GM19395 (cell line): Measurements from ENCODE around the gene ZNF778.
"Not testable (repeated sequence)": the region's sequence is repeated elsewhere in the genome, so short reads cannot be mapped to it uniquely, and the experiment has no call there.

ENCODE experiments used
- ATAC-seq: cut with Tn5 transposase; IDR thresholded peaks from one replicate; pipeline ENCODE4 v1.9.1; 2021; ENCODE audit warnings: mild to moderate bottlenecking, moderate library complexity; ENCODE audit not compliant: unreplicated experiment

The ZNF778 gene

DNA sequence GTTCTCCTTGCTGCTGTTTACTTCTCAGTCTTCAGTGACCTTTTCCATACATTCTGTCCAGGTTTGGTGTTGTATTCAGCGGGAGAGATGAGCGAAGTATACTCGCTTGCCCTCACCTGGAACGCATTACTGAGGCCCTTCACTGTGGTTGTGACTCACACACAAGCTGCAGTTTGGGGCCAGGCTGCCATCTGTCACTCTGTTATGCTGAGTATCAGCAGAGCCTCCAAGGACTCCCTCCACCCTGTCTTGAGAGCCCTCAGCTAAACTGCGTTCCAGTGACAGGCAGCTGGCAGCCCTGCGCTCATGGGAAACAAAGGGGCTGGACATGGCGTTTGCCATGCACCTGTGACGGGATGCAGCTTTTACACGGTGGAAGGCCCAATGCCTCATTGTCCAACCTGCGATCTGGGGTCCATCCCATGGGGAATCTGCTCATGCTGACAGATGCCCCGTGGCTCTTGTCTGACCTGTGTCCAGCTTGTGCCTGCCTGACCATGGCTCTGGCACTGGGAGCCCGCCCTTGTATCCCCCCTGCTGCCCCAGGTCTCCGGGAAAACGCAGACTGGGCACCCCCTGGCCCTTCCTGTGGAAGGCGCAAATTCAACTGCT, 6.5 kb upstream of the ZNF778 start:
- no peak for ATAC-seq

DNA sequence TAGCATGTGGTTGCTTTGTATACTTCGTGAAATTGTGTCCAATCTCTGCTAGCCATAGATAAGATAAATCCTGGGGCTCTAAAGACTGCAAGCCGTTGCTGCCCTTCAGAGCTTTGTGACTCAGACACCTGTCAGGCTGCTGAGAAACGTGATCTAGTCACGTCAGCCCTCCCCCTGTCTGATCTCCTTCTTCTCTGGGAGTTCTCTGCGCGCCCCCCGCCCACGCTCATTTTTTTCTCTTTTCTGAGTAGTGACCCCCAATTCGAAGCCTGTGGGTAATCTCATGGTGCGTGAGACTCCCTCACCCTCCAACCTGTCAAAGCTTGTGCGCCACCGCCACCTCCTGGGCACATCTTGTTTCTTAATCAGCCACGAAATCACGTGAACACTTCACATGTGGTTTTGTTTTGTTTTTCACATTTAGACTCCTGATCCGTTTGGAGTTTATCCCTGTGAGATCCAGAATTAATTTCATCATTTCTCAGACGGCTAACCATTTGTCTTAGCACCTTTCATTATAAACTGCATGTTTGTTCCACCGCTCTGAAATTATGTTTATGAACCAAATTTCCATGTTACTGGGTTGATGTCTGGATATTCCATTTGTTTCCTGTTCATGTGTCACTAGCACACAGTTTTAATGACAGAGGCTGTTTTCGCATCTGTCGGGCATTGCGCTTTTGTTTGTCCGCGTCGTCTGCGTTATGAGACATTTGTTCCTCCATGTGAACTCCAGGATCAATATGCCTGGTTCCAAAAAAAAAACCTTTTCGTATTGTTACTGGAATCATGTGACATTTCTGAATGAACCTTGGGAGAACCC, 977 bp upstream of the ZNF778 start:
- ATAC-seq = peak; percentile 52

DNA sequence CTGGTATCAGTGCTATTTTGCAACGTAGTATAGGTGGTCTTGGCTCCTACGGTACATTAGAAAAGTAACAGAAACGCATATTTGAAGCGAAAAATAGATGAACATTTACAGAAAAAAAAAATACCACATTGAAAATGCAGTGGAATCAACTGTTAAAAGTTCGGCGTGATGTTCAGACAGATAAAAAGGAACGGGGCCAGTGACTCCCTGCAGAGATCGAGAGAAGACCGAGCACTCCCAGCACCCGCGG, 440 bp upstream of the ZNF778 start:
- no peak for ATAC-seq

DNA sequence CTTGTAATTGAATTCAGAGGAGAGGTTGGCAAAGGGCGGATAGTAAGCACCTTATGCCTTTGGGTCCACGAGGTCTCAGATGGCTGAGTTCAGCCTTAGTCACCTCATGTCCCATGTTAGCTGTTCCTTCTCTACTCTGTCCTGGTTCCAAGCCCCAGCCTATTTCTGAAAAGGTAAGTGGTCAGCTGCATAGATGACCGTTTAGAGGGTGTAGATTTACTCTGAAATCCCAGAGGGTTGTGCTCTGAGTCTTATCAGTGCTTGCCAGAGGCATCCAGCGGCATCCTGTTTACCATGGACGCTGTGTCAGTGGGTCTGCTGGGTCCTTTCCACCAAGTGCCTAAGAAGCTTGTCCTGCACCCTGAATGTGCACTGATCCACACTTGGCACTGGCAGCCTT, 1.9 kb downstream of the ZNF778 start:
- ATAC-seq = no peak

DNA sequence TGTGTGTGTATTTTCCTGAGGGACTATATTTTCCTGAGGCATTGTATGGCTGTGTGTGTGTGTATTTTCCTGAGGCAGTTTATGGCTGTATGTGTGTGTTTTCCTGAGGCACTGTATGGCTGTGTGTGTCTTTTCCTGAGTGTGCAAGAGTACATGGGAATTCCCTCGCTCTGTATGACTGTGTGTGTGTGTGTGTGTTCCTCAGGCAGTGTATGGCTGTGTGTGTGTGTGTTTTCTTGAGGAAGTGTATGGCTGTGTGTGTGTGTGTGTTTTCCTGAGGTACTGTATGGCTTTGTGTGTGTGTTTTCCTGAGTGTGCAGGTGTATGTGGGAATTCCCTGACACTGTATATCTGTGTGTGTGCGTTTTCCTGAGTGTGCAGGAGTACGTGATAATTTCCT, 4.1 kb downstream of the ZNF778 start:
- no peak for ATAC-seq

DNA sequence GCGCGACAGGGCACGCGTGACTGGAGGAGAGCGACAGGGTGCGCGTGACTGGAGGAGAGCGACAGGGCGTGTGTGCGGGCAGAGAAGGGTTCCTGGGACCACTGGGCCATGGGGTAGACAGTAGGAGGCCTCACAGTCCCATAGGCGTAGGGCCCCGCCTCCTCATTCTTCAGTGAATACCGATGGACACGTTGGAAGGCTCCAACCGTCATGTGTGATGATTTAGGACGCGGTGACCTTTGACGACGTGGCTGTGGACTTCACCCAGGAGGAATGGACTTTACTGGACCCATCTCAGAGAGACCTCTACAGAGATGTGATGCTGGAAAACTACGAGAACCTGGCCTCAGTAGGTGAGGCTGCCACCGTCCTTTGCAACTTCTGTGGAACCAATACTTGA, 5.4 kb downstream of the ZNF778 start:
- ATAC-seq = no peak

DNA sequence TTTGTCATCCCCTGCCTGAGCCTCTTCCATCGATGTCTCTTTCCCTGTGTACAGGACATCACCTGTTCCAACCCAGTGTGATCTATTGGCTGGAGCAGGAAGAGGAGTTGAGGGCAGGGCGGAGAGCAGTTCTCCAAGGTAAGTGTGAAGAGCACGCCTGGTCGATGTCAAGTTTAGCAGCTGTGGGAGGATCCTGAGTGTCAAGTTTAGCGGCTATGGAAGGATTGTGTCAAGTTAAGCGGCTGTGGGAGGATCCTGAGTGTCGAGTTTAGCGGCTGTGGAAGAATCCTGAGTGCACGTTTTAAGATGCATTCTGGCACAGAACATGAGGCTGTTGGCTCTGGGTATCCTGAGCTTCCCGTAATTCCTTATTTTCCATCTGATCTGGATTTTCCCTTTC, 7.2 kb downstream of the ZNF778 start:
- no peak for ATAC-seq

DNA sequence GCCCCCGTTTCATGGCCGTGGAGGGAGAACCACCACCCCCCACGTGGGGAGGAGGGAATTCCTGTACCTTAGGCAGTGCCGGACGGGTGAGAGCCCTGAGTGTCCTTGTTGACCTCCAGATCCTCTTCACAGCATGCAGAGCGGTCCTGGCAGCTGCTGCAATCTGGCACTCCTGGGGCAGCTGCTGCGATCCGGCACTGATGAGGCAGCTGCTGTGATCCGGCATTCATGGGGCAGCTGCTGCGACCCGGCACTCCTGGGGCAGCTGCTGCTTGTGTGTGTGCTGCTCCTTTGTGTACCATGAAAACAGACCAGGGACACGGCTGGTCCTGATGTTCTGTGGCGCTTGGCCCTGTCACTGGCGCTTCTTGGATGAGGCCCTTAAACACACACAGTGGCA, 12.8 kb downstream of the ZNF778 start:
- no peak for ATAC-seq

DNA sequence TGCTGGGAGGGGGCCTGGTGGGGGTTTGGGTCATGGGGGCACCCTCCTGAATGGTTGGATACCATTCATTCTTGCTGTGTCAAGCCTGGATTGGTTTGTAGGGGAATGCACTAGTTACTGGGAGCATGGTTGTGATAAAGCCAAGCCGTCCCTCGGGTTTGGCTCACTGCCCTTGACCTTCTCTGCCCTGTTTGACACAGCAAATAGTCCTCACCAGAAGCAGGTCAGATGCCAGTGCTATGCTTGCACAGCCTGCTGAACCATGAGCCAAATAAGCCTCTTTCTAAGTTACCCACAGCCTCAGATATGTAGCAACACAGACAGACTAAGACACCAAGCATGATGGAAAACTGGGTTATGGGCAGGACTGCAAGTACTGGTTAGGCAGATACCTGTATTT, 14.6 kb downstream of the ZNF778 start:
- ATAC-seq = no peak

DNA sequence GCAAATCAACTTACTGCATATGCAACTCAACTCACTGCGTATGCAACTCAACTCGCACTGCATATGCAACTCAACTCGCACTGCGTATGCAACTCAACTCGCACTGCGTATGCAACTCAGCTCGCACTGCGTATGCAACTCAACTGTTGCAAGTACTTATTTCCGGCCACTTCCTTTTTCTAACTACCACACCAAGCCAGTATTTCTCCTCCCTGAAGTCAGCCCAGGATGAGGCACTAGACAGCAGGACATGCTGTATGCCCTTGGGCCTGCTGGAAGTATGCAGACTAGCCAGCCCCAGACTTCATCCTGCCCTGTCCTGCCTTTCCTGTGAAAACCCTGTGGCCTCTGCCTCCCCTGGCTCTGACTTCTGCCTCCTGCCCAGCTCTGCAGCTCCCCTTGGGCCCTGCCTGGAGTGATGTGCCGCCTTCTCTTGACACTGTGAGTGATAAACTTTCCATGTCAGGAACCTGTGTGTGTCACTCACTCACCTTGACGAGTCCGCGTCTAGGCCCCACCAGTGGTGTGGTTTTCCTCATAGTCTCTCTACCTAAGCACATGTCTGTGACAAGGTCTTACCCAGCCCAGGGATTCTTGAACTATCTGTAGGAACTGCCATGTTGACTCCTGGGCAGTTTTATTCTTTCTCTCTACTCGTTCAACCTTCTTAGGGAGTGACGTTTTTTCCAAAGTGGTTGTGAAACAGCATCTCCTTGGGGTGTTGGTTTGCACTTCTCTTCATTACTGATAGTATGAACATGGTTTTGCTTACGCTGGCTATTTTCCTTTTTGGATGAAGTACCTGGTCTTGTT, 16.4 kb downstream of the ZNF778 start:
- no peak for ATAC-seq

DNA sequence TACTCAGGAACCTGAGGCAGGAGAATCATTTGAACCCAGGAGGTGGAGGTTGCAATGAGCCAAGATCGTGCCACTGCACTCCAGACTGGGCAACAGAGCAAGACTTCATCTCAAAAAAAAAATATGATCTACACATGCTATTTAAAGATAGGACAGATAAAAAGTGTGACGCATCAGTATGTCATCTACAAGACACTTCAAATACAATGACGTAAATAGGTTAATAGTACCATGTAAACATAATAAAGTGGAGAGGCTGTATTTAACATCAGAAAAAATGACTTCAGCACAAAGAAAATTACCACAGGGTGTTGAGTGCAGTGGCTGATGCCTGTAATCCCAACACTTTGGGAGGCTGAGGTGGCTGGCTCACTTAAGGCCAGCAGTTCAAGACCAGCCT, 20.2 kb downstream of the ZNF778 start:
- no peak for ATAC-seq

DNA sequence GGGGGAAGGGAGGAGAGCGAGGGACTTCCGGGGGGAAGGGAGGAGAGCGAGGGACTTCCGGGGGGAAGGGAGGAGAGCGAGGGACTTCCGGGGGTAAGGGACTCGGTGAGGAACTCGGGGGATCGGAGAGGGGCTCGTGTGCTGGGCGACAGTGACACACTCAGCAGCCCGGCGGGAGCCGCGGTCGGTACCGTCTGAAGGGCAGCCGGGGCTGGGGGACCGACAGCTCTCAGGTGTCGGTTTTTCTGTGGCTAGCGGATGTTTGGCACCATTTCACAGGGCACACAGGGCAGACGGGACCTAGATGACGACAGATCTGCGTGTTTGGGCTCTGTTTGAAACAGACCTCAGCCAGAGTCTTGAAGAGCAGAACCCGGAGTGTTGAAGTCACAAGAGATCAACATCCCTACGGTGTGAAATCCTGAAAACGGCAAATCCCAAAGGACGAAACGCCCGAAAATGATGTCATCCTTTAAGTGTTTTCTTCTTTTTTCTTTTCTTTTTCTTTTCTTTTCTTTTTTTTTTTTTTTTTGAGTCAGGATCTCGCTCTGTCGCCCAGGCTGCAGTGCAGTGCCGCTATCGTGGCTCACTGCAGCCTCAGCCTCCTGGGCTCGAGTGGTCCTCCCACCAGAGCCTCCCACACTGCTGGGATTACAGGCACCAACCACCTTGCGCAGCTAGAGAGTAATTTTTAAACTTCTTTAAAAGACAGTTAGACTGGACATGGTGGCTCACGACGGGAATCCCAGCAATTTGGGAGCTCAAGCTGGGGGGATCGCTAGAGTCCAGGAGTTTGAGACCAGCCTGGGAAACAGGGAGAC, 23.9 kb downstream of the ZNF778 start:
- ATAC-seq = peak; percentile 60

DNA sequence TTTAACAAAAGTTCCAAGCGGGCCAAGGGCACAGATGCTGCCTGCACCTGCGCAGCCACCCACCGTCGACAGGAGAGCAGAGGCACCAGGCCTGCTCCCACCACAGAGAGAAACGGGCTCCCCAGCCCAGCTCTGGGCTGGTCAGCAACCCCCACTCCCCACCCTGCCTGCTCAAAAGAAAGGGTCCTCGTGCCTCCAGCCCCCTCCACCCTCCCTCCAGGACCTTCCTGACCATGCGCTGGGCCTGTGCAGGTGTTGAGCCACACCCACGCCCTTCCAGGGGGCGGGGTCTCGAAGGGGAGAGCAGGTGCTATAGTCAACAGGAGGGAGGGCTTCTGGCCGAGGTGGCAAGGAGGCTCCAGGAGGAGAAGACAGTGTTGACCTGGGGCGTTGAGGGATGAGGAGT, 25.3 kb downstream of the ZNF778 start:
- no peak for ATAC-seq

DNA sequence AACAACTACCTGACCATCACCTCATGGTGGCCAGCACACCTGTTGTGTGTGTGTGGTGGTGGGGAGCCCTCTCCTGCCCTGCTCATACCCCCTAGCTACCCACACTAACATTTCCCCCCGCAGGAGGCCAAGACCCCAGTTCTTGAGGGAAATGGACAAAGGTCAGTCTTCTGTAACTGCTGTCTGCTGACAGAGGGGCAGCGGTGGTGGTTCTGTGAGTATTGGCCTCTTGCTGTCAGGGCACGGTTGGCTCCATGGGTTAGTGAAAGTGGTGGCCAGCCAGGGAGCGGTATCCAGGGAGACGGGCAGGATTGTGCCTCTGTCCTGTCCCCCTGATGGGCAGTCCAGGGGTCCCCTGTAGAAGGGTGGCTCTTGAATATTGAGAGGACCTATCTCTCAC, 26.2 kb downstream of the ZNF778 start:
- no peak for ATAC-seq

DNA sequence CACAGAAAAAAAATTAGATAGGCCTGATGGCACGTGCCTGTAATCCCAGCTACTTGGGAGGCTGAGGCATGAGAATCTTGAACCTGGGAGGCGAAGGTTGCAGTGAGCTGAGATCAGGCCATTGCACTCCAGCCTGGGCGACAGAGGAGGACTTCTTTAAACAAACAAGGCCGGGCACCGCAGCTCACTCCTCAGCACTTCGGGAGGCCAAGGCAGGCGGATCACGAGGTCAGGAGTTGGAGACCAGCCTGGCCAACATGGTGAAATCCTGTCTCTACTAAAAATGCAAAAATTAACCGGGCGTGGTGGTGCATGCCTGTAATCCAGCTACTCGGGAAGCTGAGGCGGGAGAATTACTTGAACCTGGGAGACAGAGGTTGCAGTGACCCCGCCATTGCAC, 26.8 kb downstream of the ZNF778 start:
- not testable (repeated sequence) for ATAC-seq

DNA sequence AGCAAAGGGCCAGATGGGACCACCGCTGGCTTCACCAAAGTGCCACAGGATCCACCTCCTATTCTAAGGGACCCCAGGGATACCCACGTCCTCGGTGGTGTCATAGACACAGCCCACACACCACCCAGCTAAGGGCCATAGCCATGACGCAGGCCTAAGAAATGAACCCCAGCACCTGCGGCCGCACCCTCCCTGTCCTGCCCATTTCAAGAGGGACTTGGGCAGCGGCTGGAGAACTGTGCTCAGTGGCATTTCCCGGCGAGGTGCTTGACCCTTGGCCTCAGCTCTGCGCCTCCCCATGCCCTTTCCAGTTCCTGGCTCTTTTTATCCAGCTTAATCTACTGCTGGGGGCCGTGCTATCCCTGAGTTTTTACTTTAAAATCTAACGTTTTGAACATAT, 27.3 kb downstream of the ZNF778 start:
- ATAC-seq = no peak

DNA sequence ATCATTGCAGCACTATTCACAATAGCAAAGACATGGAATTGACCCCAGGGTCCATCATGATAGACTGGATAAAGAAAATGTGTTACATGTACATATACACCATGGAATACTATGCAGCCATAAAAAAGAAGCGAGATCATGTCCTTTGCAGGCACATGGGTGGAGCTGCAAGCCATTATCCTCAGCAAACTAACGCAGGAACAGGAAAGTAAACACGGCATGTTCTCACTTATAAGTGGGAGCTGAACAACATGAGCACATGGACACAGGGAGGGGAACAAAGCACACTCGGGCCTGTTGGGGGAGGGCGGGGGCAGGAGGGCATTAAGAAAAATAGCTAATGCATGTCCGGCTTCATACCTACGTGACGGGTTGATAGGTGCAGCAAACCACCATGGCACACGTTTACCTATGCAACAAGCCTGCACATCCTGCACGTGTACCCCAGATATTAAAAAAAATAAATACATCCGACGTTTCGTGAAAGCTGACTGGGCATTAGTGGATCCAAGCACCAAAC, 28.9 kb downstream of the ZNF778 start:
- no peak for ATAC-seq

DNA sequence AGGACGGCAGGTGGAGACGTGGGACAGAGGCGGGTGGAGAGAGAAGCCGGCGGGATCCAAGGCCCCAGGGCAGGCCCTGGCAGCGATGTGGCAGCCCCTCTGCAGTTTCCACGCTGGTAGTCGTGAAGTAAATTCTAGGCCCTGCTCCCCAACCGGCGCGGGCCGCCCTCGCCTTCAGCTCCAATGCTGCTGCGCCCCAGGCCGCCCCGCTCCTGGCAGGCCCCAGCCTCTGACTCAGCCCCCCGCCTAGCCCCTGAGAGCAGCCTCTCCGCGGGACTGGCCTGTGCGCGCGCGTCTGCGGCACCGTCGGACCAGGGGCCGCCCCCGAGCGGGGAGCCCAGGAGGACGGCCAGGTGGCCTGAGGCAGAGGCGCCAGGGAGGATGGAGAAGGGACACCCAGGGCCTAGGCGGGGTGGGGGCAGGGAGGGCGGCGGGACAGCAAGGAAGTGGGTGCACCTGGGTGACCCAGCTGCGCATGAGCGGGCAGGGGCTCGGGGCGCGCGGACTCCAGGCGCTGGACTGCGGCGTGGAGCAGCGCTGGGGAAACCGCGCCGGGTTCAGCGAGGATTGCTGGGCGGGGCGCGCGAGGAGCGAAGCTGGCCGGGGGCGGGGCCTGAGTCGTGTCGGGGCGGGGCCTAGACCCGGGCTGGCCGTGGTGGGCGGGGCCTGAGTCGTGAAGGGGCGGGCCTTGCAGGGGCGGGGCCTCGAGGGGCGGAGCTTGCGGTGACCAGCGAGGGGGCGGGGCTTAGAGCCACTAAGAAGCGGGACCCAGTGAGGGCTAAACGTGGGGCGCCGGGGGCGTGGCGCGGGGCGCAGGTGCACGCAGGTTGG, 29.6 kb downstream of the ZNF778 start:
- peak; percentile 71 for ATAC-seq

DNA sequence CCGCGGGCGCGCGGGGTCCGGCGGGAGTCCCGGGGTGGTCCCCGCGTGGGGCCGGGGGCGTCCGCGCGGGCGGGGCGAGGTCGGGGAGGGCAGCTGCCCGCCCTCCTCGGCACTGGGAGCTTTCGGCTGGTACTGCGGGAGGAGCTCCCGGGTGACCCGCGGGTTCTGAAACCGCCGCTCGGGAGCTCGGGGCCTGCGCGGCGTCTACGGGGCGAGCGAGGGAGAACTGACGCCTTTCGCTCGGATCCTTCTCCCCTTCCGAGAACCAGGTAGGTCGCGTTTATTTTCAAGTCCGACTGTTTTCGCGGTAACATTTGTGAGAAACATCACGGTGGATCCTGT, 30.2 kb downstream of the ZNF778 start:
- ATAC-seq = peak; percentile 23
